Sigmoid colon (tissue), 4 donors: ENCODE results near the gene NRG3.

ENCODE experiments used
- EP300 ChIP-seq, 4 donors: sonication (generic); formaldehyde crosslinking; IDR thresholded peaks; one replicate each; pipeline ENCODE4 v1.6.1; 2017; ENCODE audit warnings: antibody characterized with exemption in 4 of 4
- POLR2A ChIP-seq, 2 donors: fragments of 450-650 bp; IDR thresholded peaks; one replicate each; pipeline ENCODE4 v1.6.1; 2016; ENCODE audit warnings: antibody characterized with exemption in 2 of 2, mild to moderate bottlenecking in 2 of 2, moderate library complexity in 2 of 2
- POLR2AphosphoS5 ChIP-seq, 4 donors: sonication (generic); formaldehyde crosslinking; IDR thresholded peaks; one replicate each; pipeline ENCODE4 v1.6.1; 2017; ENCODE audit warnings: antibody characterized with exemption in 4 of 4
- TF ChIP-seq, protein P1 (sequence below), 4 experiments: fragments of 450-650 bp in 3 of 4; fragments of 200-600 bp in 1 of 4; IDR thresholded peaks; one replicate each; pipeline ENCODE4 v1.5.1; 2016 to 2019; ENCODE audit warnings: antibody characterized with exemption in 4 of 4, mild to moderate bottlenecking in 3 of 4, moderate library complexity in 2 of 4

GRCh38 chr10:82240408-82240807 is 365.4 kb downstream of the NRG3 start:
- TF ChIP-seq, protein P1, sequence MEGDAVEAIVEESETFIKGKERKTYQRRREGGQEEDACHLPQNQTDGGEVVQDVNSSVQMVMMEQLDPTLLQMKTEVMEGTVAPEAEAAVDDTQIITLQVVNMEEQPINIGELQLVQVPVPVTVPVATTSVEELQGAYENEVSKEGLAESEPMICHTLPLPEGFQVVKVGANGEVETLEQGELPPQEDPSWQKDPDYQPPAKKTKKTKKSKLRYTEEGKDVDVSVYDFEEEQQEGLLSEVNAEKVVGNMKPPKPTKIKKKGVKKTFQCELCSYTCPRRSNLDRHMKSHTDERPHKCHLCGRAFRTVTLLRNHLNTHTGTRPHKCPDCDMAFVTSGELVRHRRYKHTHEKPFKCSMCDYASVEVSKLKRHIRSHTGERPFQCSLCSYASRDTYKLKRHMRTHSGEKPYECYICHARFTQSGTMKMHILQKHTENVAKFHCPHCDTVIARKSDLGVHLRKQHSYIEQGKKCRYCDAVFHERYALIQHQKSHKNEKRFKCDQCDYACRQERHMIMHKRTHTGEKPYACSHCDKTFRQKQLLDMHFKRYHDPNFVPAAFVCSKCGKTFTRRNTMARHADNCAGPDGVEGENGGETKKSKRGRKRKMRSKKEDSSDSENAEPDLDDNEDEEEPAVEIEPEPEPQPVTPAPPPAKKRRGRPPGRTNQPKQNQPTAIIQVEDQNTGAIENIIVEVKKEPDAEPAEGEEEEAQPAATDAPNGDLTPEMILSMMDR (IDR thresholded peaks at IDR 0.05), result no peak
- no peak for TF ChIP-seq EP300 (IDR thresholded peaks at IDR 0.05)
- TF ChIP-seq POLR2A (IDR thresholded peaks at IDR 0.05), result no peak
- TF ChIP-seq POLR2AphosphoS5 (IDR thresholded peaks at IDR 0.05), result no peak
